ENCODE data around the gene FKBP1B. TPM values are rescaled to one million over a fixed set of nuclear protein-coding genes. Genes with fewer than 3 reads are reported as not detected.

Gene FKBP1B
- total RNA-seq, 1 donor from 2014 or later, result 1.4 TPM

- ChIA-PET POLR2A (no interaction called here), CTCF (no interaction called here)
- Mint-ChIP-seq H3K9me3 (no peaks in the 10 kb centered on the region), H3K4me3 (no peak overlapping the region), H3K4me1 (no peaks in the 10 kb centered on the region), H3K27me3 (peaks cover 10% of the 10 kb centered on the region), H3K27ac (no peak overlapping the region), H3K36me3 (ENCODE audit: low read depth) (no peaks in the 10 kb centered on the region)
- intact Hi-C loops (cut with micrococcal nuclease), result loop anchor here (10.0 kb wide), 1 partner anchor 139 kb away; no protein-coding TSS in a partner anchor
- DNase-seq, result no peak
- ATAC-seq (ENCODE audit: low read depth), result no peak
- no peak for TF ChIP-seq CTCF (IDR thresholded peaks at IDR 0.05)
Observed at GRCh38 chr2:24015562-24016375, 33.8 kb upstream of the FKBP1B start.

- no peaks in the 10 kb centered on the region for H3K4me1 Mint-ChIP-seq
- H3K27me3 Mint-ChIP-seq, result peaks cover 7% of the 10 kb centered on the region
- no peak overlapping the region for H3K27ac Mint-ChIP-seq
- TF ChIP-seq CTCF (IDR thresholded peaks at IDR 0.05), result no peak
- no peak overlapping the region for H3K4me3 Mint-ChIP-seq
- ChIA-PET CTCF (no interaction called here), POLR2A (no interaction called here)
- DNase-seq (no peak), ATAC-seq (ENCODE audit: low read depth) (no peak)
- intact Hi-C loops (cut with micrococcal nuclease), result loop anchor here (10.0 kb wide), 1 partner anchor 138 kb away; no protein-coding TSS in a partner anchor
- no peaks in the 10 kb centered on the region for H3K9me3 Mint-ChIP-seq
- H3K36me3 Mint-ChIP-seq (ENCODE audit: low read depth), result no peaks in the 10 kb centered on the region
Observed at GRCh38 chr2:24016376-24016761, 33.2 kb upstream of the FKBP1B start.

- no peaks in the 10 kb centered on the region for H3K9me3 Mint-ChIP-seq
- no peaks in the 10 kb centered on the region for H3K27me3 Mint-ChIP-seq
- H3K4me1 Mint-ChIP-seq, result no peaks in the 10 kb centered on the region
- H3K36me3 Mint-ChIP-seq (ENCODE audit: low read depth), result peaks cover 2% of the 10 kb centered on the region
- ATAC-seq (ENCODE audit: low read depth) (no peak), DNase-seq (no peak)
- CTCF ChIA-PET, result no interaction called here
- intact Hi-C loops (cut with micrococcal nuclease), result loop anchor here (10.0 kb wide), 1 partner anchor 138 kb away; no protein-coding TSS in a partner anchor
- POLR2A ChIA-PET, result no interaction called here
- no peak overlapping the region for H3K4me3 Mint-ChIP-seq
- no peak for TF ChIP-seq CTCF (IDR thresholded peaks at IDR 0.05)
- H3K27ac Mint-ChIP-seq, result no peak overlapping the region
Observed at GRCh38 chr2:24016853-24017703, 32.5 kb upstream of the FKBP1B start.

GRCh38 chr2:24017711-24018110 lies 31.8 kb upstream of the FKBP1B start:
- no peak overlapping the region for H3K4me3 Mint-ChIP-seq
- no peak overlapping the region for H3K27ac Mint-ChIP-seq
- ChIA-PET CTCF (no interaction called here), POLR2A (no interaction called here)
- intact Hi-C loops (cut with micrococcal nuclease), result loop anchor here (10.0 kb wide), 1 partner anchor 137 kb away; no protein-coding TSS in a partner anchor
- H3K4me1 Mint-ChIP-seq, result no peaks in the 10 kb centered on the region
- DNase-seq (no peak), ATAC-seq (ENCODE audit: low read depth) (no peak)
- no peak for TF ChIP-seq CTCF (IDR thresholded peaks at IDR 0.05)
- no peaks in the 10 kb centered on the region for H3K27me3 Mint-ChIP-seq
- H3K36me3 Mint-ChIP-seq (ENCODE audit: low read depth), result peaks cover 9% of the 10 kb centered on the region
- H3K9me3 Mint-ChIP-seq, result no peaks in the 10 kb centered on the region

GRCh38 chr2:24018241-24018640 lies 31.3 kb upstream of the FKBP1B start:
- no peak overlapping the region for H3K27ac Mint-ChIP-seq
- CTCF ChIA-PET, result no interaction called here
- peaks cover 13% of the 10 kb centered on the region for H3K36me3 Mint-ChIP-seq (ENCODE audit: low read depth)
- H3K27me3 Mint-ChIP-seq, result no peaks in the 10 kb centered on the region
- ATAC-seq (ENCODE audit: low read depth), result no peak
- TF ChIP-seq CTCF (IDR thresholded peaks at IDR 0.05), result no peak
- POLR2A ChIA-PET, result no interaction called here
- DNase-seq, result no peak
- H3K4me1 Mint-ChIP-seq, result no peaks in the 10 kb centered on the region
- intact Hi-C loops (cut with micrococcal nuclease), result loop anchor here (10.0 kb wide), 1 partner anchor 137 kb away; no protein-coding TSS in a partner anchor
- H3K9me3 Mint-ChIP-seq, result no peaks in the 10 kb centered on the region
- H3K4me3 Mint-ChIP-seq, result no peak overlapping the region

All from activated B cell treated with CpG ODN at 0.5 μM for 24 hours (primary cell).